ENCODE results near the gene ASXL3.

The ASXL3 gene

GRCh38 chr18:33577685-33578517 is at the start of gene ASXL3:
TSS of gene ASXL3 (plus strand) at chr18:33578219. CDS start at chr18:33578632, 413 bp downstream.
- no peak for TF ChIP-seq CTCF (IDR thresholded peaks at IDR 0.05; ENCODE audit: low read depth, low read length)
- peak within 1 kb of the TSS; percentile 54 to 63 for H3K4me3 ChIP-seq (replicated peaks in 1 of 2; ENCODE audit: low read depth in 2 of 2, low read length in 2 of 2)
- DNase-seq (ENCODE audit: low read depth in 2 of 2) = peak in 1 of 2 donors; percentile 5

GRCh38 chr18:33532978-33533377 is 45.0 kb upstream of the ASXL3 start:
- DNase-seq (ENCODE audit: low read depth in 2 of 2) = no peak
- H3K4me3 ChIP-seq (replicated peaks in 1 of 2; ENCODE audit: low read depth in 2 of 2, low read length in 2 of 2) = no peak overlapping the region
- TF ChIP-seq CTCF (IDR thresholded peaks at IDR 0.05; ENCODE audit: low read depth, low read length) = no peak

- DNase-seq (ENCODE audit: low read depth in 2 of 2) = no peak
Observed at GRCh38 chr18:33536904-33537303, 41.1 kb upstream of the ASXL3 start.

GRCh38 chr18:33538418-33539042 is 39.5 kb upstream of the ASXL3 start:
- no peak for DNase-seq (ENCODE audit: low read depth in 2 of 2)
- TF ChIP-seq CTCF (IDR thresholded peaks at IDR 0.05; ENCODE audit: low read depth, low read length) = no peak
- H3K4me3 ChIP-seq (replicated peaks in 1 of 2; ENCODE audit: low read depth in 2 of 2, low read length in 2 of 2) = no peak overlapping the region

More at GRCh38 chr18:33536904-33537303, 41.1 kb upstream of the ASXL3 start:
- H3K4me3 ChIP-seq (replicated peaks in 1 of 2; ENCODE audit: low read depth in 2 of 2, low read length in 2 of 2) = no peak overlapping the region
- TF ChIP-seq CTCF (IDR thresholded peaks at IDR 0.05; ENCODE audit: low read depth, low read length) = no peak

GRCh38 chr18:33540392-33540791 is 37.6 kb upstream of the ASXL3 start:
- H3K4me3 ChIP-seq (replicated peaks in 1 of 2; ENCODE audit: low read depth in 2 of 2, low read length in 2 of 2) = no peak overlapping the region
- no peak for TF ChIP-seq CTCF (IDR thresholded peaks at IDR 0.05; ENCODE audit: low read depth, low read length)
- DNase-seq (ENCODE audit: low read depth in 2 of 2) = no peak

GRCh38 chr18:33541316-33541715 is 36.7 kb upstream of the ASXL3 start:
- no peak overlapping the region for H3K4me3 ChIP-seq (replicated peaks in 1 of 2; ENCODE audit: low read depth in 2 of 2, low read length in 2 of 2)
- DNase-seq (ENCODE audit: low read depth in 2 of 2) = no peak
- no peak for TF ChIP-seq CTCF (IDR thresholded peaks at IDR 0.05; ENCODE audit: low read depth, low read length)

All from cardiac fibroblast (primary cell).